Osteoblast (primary cell): ENCODE results near the gene MAPK14. TPM values are rescaled to one million over a fixed set of nuclear protein-coding genes. Genes with fewer than 3 reads are reported as not detected.

Source experiments
- DNase-seq: peaks from one replicate; pipeline ENCODE4 v3.0.0; 2011; ENCODE audit warnings: low spot score, mixed read lengths; ENCODE audit not compliant: insufficient read length; ENCODE audit errors: missing footprints
- H2AFZ ChIP-seq: 2 replicates; pipeline ENCODE4 v1.6.0; 2011; ENCODE audit warnings: mild to moderate bottlenecking, low read length
- H3K27ac ChIP-seq: 2 replicates; pipeline ENCODE4 v1.5.1; 2011; ENCODE audit warnings: mild to moderate bottlenecking, low read depth, low read length, moderate library complexity
- H3K27me3 ChIP-seq: 2 replicates; pipeline ENCODE4 v1.6.0; 2012; ENCODE audit warnings: mild to moderate bottlenecking, control low read depth, inconsistent platforms, low read length, moderate library complexity; ENCODE audit not compliant: insufficient read depth
- H3K36me3 ChIP-seq: 2 replicates; pipeline ENCODE4 v1.5.1; 2011; ENCODE audit warnings: mild to moderate bottlenecking, low read length, control low read depth, moderate library complexity; ENCODE audit not compliant: insufficient read depth
- H3K4me1 ChIP-seq: 2 replicates; pipeline ENCODE4 v1.5.1; 2011; ENCODE audit warnings: mild to moderate bottlenecking, low read length, control low read depth, moderate library complexity; ENCODE audit not compliant: insufficient read depth
- H3K4me2 ChIP-seq: 2 replicates; pipeline ENCODE4 v1.6.0; 2011; ENCODE audit warnings: mild to moderate bottlenecking, low read length; ENCODE audit not compliant: insufficient read depth
- H3K4me3 ChIP-seq: fragments of 200-600 bp; sonication (generic); 3 replicates; pipeline ENCODE4 v1.5.1; 2012; ENCODE audit warnings: mild to moderate bottlenecking, low read length, inconsistent platforms; ENCODE audit not compliant: insufficient read depth
- H3K79me2 ChIP-seq: 2 replicates; pipeline ENCODE4 v1.6.0; 2012; ENCODE audit warnings: mild to moderate bottlenecking, low read length, control low read depth, inconsistent platforms; ENCODE audit not compliant: insufficient read depth
- H3K9me3 ChIP-seq: 2 replicates; pipeline ENCODE4 v1.5.1; 2011; ENCODE audit warnings: low read depth, low read length, control low read depth
- H4K20me1 ChIP-seq: 2 replicates; pipeline ENCODE4 v1.6.0; 2012; ENCODE audit warnings: mild to moderate bottlenecking, low read length, control low read depth; ENCODE audit not compliant: insufficient read depth
- CTCF ChIP-seq: IDR thresholded peaks from 2 replicates; pipeline ENCODE4 v1.5.1; 2011; ENCODE audit warnings: mild to moderate bottlenecking, low read depth, low read length, moderate library complexity; ENCODE audit errors: extremely low read depth
- total RNA-seq: library from RNA; depleted of rRNA; stranded (reverse); fragments of >200 nt; gene quantifications from 2 replicates; pipeline ENCODE4 v1.2.3, GENCODE V29; 2012

MAPK14 gene
- total RNA-seq, 1 donor: 90.5 TPM

GRCh38 chr6:36102853-36103252, 75.2 kb downstream of the MAPK14 start:
- Histone ChIP-seq H3K4me3 (no peak overlapping the region), H3K4me1 (no peaks in the 10 kb centered on the region), H3K36me3 (peaks cover 51% of the 10 kb centered on the region), H3K27ac (no peak overlapping the region), H3K9me3 (no peaks in the 10 kb centered on the region), H3K27me3 (no peaks in the 10 kb centered on the region), H2AFZ (no peak overlapping the region), H4K20me1 (peaks cover 3% of the 10 kb centered on the region), H3K79me2 (peaks cover 5% of the 10 kb centered on the region), H3K4me2 (no peak overlapping the region)
- TF ChIP-seq CTCF: no peak
- no peak for DNase-seq

- peaks cover 3% of the 10 kb centered on the region for H4K20me1 ChIP-seq
- no peaks in the 10 kb centered on the region for H3K27me3 ChIP-seq
- H2AFZ ChIP-seq: no peak overlapping the region
- DNase-seq: no peak
- no peaks in the 10 kb centered on the region for H3K4me1 ChIP-seq
- H3K4me2 ChIP-seq: no peak overlapping the region
- H3K36me3 ChIP-seq: peaks cover 66% of the 10 kb centered on the region
- TF ChIP-seq CTCF: no peak
- H3K9me3 ChIP-seq: no peaks in the 10 kb centered on the region
- no peak overlapping the region for H3K4me3 ChIP-seq
- no peak overlapping the region for H3K27ac ChIP-seq
- H3K79me2 ChIP-seq: peaks cover 5% of the 10 kb centered on the region
Measured at GRCh38 chr6:36104836-36105235, 77.2 kb downstream of the MAPK14 start.

- Histone ChIP-seq H3K4me2 (no peak overlapping the region), H2AFZ (no peak overlapping the region), H4K20me1 (peaks cover 3% of the 10 kb centered on the region), H3K4me3 (no peak overlapping the region), H3K27ac (no peak overlapping the region), H3K27me3 (no peaks in the 10 kb centered on the region), H3K9me3 (no peaks in the 10 kb centered on the region), H3K36me3 (peaks cover 55% of the 10 kb centered on the region), H3K4me1 (no peaks in the 10 kb centered on the region), H3K79me2 (no peaks in the 10 kb centered on the region)
- no peak for TF ChIP-seq CTCF
- no peak for DNase-seq
Measured at GRCh38 chr6:36109092-36109491, 81.5 kb downstream of the MAPK14 start.

- H3K9me3 ChIP-seq: no peaks in the 10 kb centered on the region
- H3K4me1 ChIP-seq: no peaks in the 10 kb centered on the region
- H2AFZ ChIP-seq: no peak overlapping the region
- no peak for TF ChIP-seq CTCF
- no peaks in the 10 kb centered on the region for H3K27me3 ChIP-seq
- H3K36me3 ChIP-seq: peaks cover 52% of the 10 kb centered on the region
- DNase-seq: peak; percentile 38
- no peak overlapping the region for H3K4me3 ChIP-seq
- no peak overlapping the region for H3K27ac ChIP-seq
- no peak overlapping the region for H3K4me2 ChIP-seq
- H3K79me2 ChIP-seq: no peaks in the 10 kb centered on the region
- no peaks in the 10 kb centered on the region for H4K20me1 ChIP-seq
Measured at GRCh38 chr6:36110050-36110449, 82.4 kb downstream of the MAPK14 start.
